GM18499 (cell line): ENCODE results near the gene DCTN2.

Experiments used
- ATAC-seq: cut with Tn5 transposase; IDR thresholded peaks from one replicate; pipeline ENCODE4 v1.9.1; 2021; ENCODE audit warnings: moderate number of reproducible peaks; ENCODE audit not compliant: insufficient read depth, unreplicated experiment

DCTN2 gene

GRCh38 chr12:57551637-57552305 is 4.8 kb upstream of the DCTN2 start:
- no peak for ATAC-seq

GRCh38 chr12:57550641-57551549 is 3.9 kb upstream of the DCTN2 start:
- no peak for ATAC-seq

GRCh38 chr12:57549909-57550640 is 3.1 kb upstream of the DCTN2 start, which contains the start of gene KIF5A:
Gene KIF5A (plus strand): TSS chr12:57550044. CDS start chr12:57550272, 228 bp downstream.
- no peak for ATAC-seq

GRCh38 chr12:57549203-57549908 is 2.4 kb upstream of the DCTN2 start:
- ATAC-seq, result no peak

GRCh38 chr12:57548488-57548887 is 1.5 kb upstream of the DCTN2 start:
- no peak for ATAC-seq

GRCh38 chr12:57548013-57548315 is 972 bp upstream of the DCTN2 start:
- no peak for ATAC-seq

GRCh38 chr12:57547288-57548012 is 458 bp upstream of the DCTN2 start:
- ATAC-seq, result no peak

GRCh38 chr12:57545809-57546437 is 1.1 kb downstream of the DCTN2 start:
- no peak for ATAC-seq

- ATAC-seq, result no peak
These were observed 3.4 kb downstream of the DCTN2 start for GRCh38 chr12:57543581-57543980.

- no peak for ATAC-seq
These were observed 5.3 kb downstream of the DCTN2 start for GRCh38 chr12:57541717-57542116.

- ATAC-seq, result no peak
These were observed 6.0 kb downstream of the DCTN2 start for GRCh38 chr12:57541001-57541400.

GRCh38 chr12:57539134-57539768 is 7.7 kb downstream of the DCTN2 start:
- ATAC-seq, result no peak

GRCh38 chr12:57536597-57536942 is 10.4 kb downstream of the DCTN2 start:
- no peak for ATAC-seq

GRCh38 chr12:57535764-57536596 is 11.0 kb downstream of the DCTN2 start:
- no peak for ATAC-seq

GRCh38 chr12:57534991-57535543 is 11.9 kb downstream of the DCTN2 start:
- no peak for ATAC-seq

GRCh38 chr12:57534250-57534649 is 12.7 kb downstream of the DCTN2 start:
- ATAC-seq, result no peak

GRCh38 chr12:57533108-57533507 is 13.9 kb downstream of the DCTN2 start:
- ATAC-seq, result no peak

GRCh38 chr12:57531836-57532235 is 15.2 kb downstream of the DCTN2 start:
- no peak for ATAC-seq
